H1 (cell line): ENCODE measurements around the gene RNF31. TPM values are rescaled to one million over a fixed set of nuclear protein-coding genes. Genes with fewer than 3 reads are reported as not detected.

Experiments
- ATF3 ChIP-seq: IDR thresholded peaks from 2 replicates; pipeline ENCODE4 v1.6.1; 2011; ENCODE audit warnings: low read depth, mild to moderate bottlenecking, low read length; ENCODE audit not compliant: insufficient read depth
- CTCF ChIP-seq, 3 experiments: IDR thresholded peaks; 1 replicate in 2 of 3; 2 replicates in 1 of 3; pipeline versions ENCODE4 v1.5.1 to v1.6.1; 2011; ENCODE audit warnings: low read length in 3 of 3, mild to moderate bottlenecking in 3 of 3, inconsistent platforms in 2 of 3, low read depth in 1 of 3, moderate library complexity in 1 of 3; ENCODE audit not compliant: insufficient read depth in 1 of 3; ENCODE audit errors: control extremely low read depth in 1 of 3
- MAFK ChIP-seq: IDR thresholded peaks from 2 replicates; pipeline ENCODE4 v1.6.1; 2012; ENCODE audit warnings: low read depth, mild to moderate bottlenecking, improper control_type of control experiment, low read length
- NANOG ChIP-seq: IDR thresholded peaks from 2 replicates; pipeline ENCODE4 v1.6.1; 2011; ENCODE audit warnings: low read length, low read depth, mild to moderate bottlenecking, inconsistent platforms; ENCODE audit not compliant: insufficient read depth, poor library complexity, severe bottlenecking
- RXRA ChIP-seq: IDR thresholded peaks from 2 replicates; pipeline ENCODE4 v1.6.1; 2011; ENCODE audit warnings: low read depth, mild to moderate bottlenecking, low read length, moderate library complexity; ENCODE audit not compliant: insufficient read depth
- TBP ChIP-seq: IDR thresholded peaks from 2 replicates; pipeline ENCODE4 v1.6.1; 2011; ENCODE audit warnings: low read depth, low read length, improper control_type of control experiment
- polyA plus RNA-seq, 7 experiments: library from polyadenylated mRNA; depleted of rRNA in 3 of 7; stranded (reverse) in 5 of 7; unstranded in 2 of 7; fragments of >200 nt in 5 of 7; fragments of 200-250 nt in 2 of 7; gene quantifications; 1 replicate in 5 of 7; 2 replicates in 1 of 7; 4 replicates in 1 of 7; pipeline versions ENCODE4 v1.2.1 to v1.2.3, GENCODE V29; 2011 to 2013; ENCODE audit warnings: missing spikeins in 2 of 7, mixed read lengths in 2 of 7
- total RNA-seq: library from RNA; stranded (reverse); fragmentation: NEBNext Ultra II Directional; extraction: Animal tissue kit (Norgen Biotek cat#: 25700); gene quantifications from 2 replicates; pipeline ENCODE4 v1.2.1, GENCODE V29; 2021

The RNF31 gene
- total and polyA plus RNA-seq, 2 of the 8 experiments (the other 6 are each of a cell fraction or from before 2014, with no cell fraction given), result 17.5 to 72.0 TPM

DNA sequence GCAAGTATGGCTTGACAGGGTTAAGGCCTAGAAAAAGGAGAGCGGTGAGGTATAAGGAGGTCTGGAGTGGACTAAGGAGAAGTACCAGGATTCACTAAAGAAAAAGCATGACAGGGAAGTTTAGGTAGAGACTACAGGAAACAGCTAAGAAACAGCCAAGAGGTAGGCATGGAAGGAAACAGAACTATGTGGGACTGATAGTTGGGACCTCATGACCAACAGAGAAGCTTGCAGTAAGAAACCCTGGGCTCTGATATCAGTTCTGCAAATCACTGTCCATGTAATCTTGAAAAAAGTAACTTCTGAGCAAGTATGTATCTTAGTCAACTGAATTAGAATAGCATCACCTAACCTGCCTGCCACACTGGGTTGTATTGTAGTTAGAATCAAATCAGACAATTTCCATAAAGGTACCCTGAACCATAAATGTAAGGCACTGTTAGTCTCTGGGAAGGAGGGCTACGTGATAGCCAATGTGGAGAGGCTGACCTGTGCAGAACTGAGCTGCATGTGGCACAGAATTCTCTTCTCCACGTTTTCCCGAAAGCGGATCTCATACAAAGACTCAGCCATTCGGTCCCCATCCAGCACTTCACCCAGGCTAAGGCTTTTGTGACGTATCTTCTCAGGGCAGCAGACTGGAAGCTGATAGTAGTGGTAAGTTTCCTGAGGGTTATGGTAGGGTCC, 47.0 kb downstream of the RNF31 start (continued):
- TF ChIP-seq ATF3, result no peak
- TF ChIP-seq MAFK, result no peak
- TF ChIP-seq RXRA, result no peak
- TF ChIP-seq NANOG, result no peak
- no peak for TF ChIP-seq TBP
- TF ChIP-seq CTCF (IDR thresholded peaks at IDR 0.05; ENCODE audit: control extremely low read depth in 1 of 3, insufficient read depth in 1 of 3, low read depth in 1 of 3, low read length in 3 of 3), result no peak
